ENCODE data around the gene SORL1-AS1.

The SORL1-AS1 gene

GRCh38 chr11:121449626-121450025 is 3.1 kb downstream of the SORL1-AS1 start:
- peaks cover 14% of the 10 kb centered on the region for H3K36me3 Mint-ChIP-seq (ENCODE audit: low read depth)
- ATAC-seq (ENCODE audit: low read depth), result no peak

GRCh38 chr11:121449123-121449522 is 3.6 kb downstream of the SORL1-AS1 start:
- H3K4me3 Mint-ChIP-seq, result peak overlapping the region; percentile 59
- ATAC-seq (ENCODE audit: low read depth), result no peak
- peaks cover 14% of the 10 kb centered on the region for H3K36me3 Mint-ChIP-seq (ENCODE audit: low read depth)

More at GRCh38 chr11:121449626-121450025, 3.1 kb downstream of the SORL1-AS1 start:
- peaks cover 94% of the 10 kb centered on the region for H3K4me1 Mint-ChIP-seq
- TF ChIP-seq CTCF (IDR thresholded peaks at IDR 0.05), result no peak
- POLR2A ChIA-PET, result interaction anchor here (0.6 to 7.4 kb wide), 9 partner anchors 14 to 158 kb away, joined by 3 to 192 read pairs (median 8); partner anchors contain the start of gene SC5D
- intact Hi-C loops (cut with micrococcal nuclease), result loop anchor here (10.0 kb wide), 1 partner anchor 1615 kb away; the partner anchor contains the start of gene HSPA8
- no peak for DNase-seq
- CTCF ChIA-PET, result interaction anchor here (1.0 to 1.7 kb wide), 3 partner anchors 18 to 141 kb away, joined by 4 to 5 read pairs (median 5); no protein-coding TSS in a partner anchor
- no peaks in the 10 kb centered on the region for H3K9me3 Mint-ChIP-seq
- H3K27ac Mint-ChIP-seq, result peak overlapping the region; percentile 80
- peak overlapping the region; percentile 59 for H3K4me3 Mint-ChIP-seq
- H3K27me3 Mint-ChIP-seq, result no peaks in the 10 kb centered on the region

GRCh38 chr11:121448431-121448941 is 4.3 kb downstream of the SORL1-AS1 start:
- intact Hi-C loops (cut with micrococcal nuclease), result loop anchor here (1.0 kb wide), 2 partner anchors 18 to 156 kb away; partner anchors contain the start of gene SC5D
- no peaks in the 10 kb centered on the region for H3K27me3 Mint-ChIP-seq
- H3K36me3 Mint-ChIP-seq (ENCODE audit: low read depth), result peaks cover 14% of the 10 kb centered on the region
- ATAC-seq (ENCODE audit: low read depth) (peak; percentile 22), DNase-seq (no peak)
- peak overlapping the region; percentile 80 for H3K27ac Mint-ChIP-seq
- POLR2A ChIA-PET, result interaction anchor here (1.1 to 7.4 kb wide), 7 partner anchors 13 to 156 kb away, joined by 5 to 192 read pairs (median 8); partner anchors contain the start of gene SC5D
- H3K9me3 Mint-ChIP-seq, result no peaks in the 10 kb centered on the region
- peaks cover 87% of the 10 kb centered on the region for H3K4me1 Mint-ChIP-seq
- CTCF ChIA-PET, result interaction anchor here (1.0 to 2.9 kb wide), 3 partner anchors 19 to 142 kb away, joined by 4 to 11 read pairs (median 5); no protein-coding TSS in a partner anchor
- TF ChIP-seq CTCF (IDR thresholded peaks at IDR 0.05), result no peak
- H3K4me3 Mint-ChIP-seq, result peak overlapping the region; percentile 42

More at GRCh38 chr11:121449123-121449522, 3.6 kb downstream of the SORL1-AS1 start:
- no peak for TF ChIP-seq CTCF (IDR thresholded peaks at IDR 0.05)
- POLR2A ChIA-PET, result interaction anchor here (0.6 to 7.4 kb wide), 9 partner anchors 14 to 157 kb away, joined by 3 to 192 read pairs (median 8); partner anchors contain the start of gene SC5D
- CTCF ChIA-PET, result interaction anchor here (1.0 to 1.7 kb wide), 3 partner anchors 19 to 141 kb away, joined by 4 to 5 read pairs (median 5); no protein-coding TSS in a partner anchor
- no peaks in the 10 kb centered on the region for H3K9me3 Mint-ChIP-seq
- no peaks in the 10 kb centered on the region for H3K27me3 Mint-ChIP-seq
- intact Hi-C loops (cut with micrococcal nuclease), result no loop called here
- H3K4me1 Mint-ChIP-seq, result peaks cover 93% of the 10 kb centered on the region
- H3K27ac Mint-ChIP-seq, result peak overlapping the region; percentile 80
- no peak for DNase-seq

- CTCF ChIA-PET, result interaction anchor here (2.9 kb wide), 1 partner anchor 18 kb away, joined by 11 read pairs; no protein-coding TSS in a partner anchor
Observed at GRCh38 chr11:121448011-121448410, 4.8 kb downstream of the SORL1-AS1 start.

More at GRCh38 chr11:121448011-121448410, 4.8 kb downstream of the SORL1-AS1 start:
- H3K27ac Mint-ChIP-seq, result peak overlapping the region; percentile 80
- DNase-seq, result no peak
- intact Hi-C loops (cut with micrococcal nuclease), result loop anchor here (1.0 kb wide), 2 partner anchors 18 to 156 kb away; partner anchors contain the start of gene SC5D
- POLR2A ChIA-PET, result interaction anchor here (1.3 to 7.4 kb wide), 5 partner anchors 17 to 156 kb away, joined by 7 to 192 read pairs (median 8); partner anchors contain the start of gene SC5D
- peak overlapping the region; percentile 42 for H3K4me3 Mint-ChIP-seq
- H3K36me3 Mint-ChIP-seq (ENCODE audit: low read depth), result peaks cover 13% of the 10 kb centered on the region
- peaks cover 82% of the 10 kb centered on the region for H3K4me1 Mint-ChIP-seq
- no peak for TF ChIP-seq CTCF (IDR thresholded peaks at IDR 0.05)
- ATAC-seq (ENCODE audit: low read depth), result no peak
- no peaks in the 10 kb centered on the region for H3K9me3 Mint-ChIP-seq
- H3K27me3 Mint-ChIP-seq, result no peaks in the 10 kb centered on the region
